GM19193 (cell line): Measurements from ENCODE around the gene LMBR1.

Experiments
- POLR2A ChIP-seq: IDR thresholded peaks from 4 replicates; pipeline ENCODE4 v1.6.1; 2011; ENCODE audit not compliant: insufficient read depth, insufficient read length; ENCODE audit errors: extremely low read depth

The LMBR1 gene

GRCh38 chr7:156668130-156668741, 224.7 kb downstream of the LMBR1 start:
- no peak for TF ChIP-seq POLR2A

GRCh38 chr7:156667110-156667426, 225.9 kb downstream of the LMBR1 start:
- no peak for TF ChIP-seq POLR2A

- no peak for TF ChIP-seq POLR2A
Observed at GRCh38 chr7:156666368-156667109, 226.4 kb downstream of the LMBR1 start.

- TF ChIP-seq POLR2A = no peak
Observed at GRCh38 chr7:156665101-156665500, 227.9 kb downstream of the LMBR1 start.

GRCh38 chr7:156662277-156662676, 230.7 kb downstream of the LMBR1 start:
- TF ChIP-seq POLR2A = no peak

GRCh38 chr7:156661637-156662036, 231.3 kb downstream of the LMBR1 start:
- TF ChIP-seq POLR2A = no peak

- no peak for TF ChIP-seq POLR2A
Observed at GRCh38 chr7:156659961-156660360, 233.0 kb downstream of the LMBR1 start.

GRCh38 chr7:156659203-156659602, 233.8 kb downstream of the LMBR1 start:
- no peak for TF ChIP-seq POLR2A

- no peak for TF ChIP-seq POLR2A
Observed at GRCh38 chr7:156657681-156658080, 235.3 kb downstream of the LMBR1 start.

GRCh38 chr7:156656598-156656997, 236.4 kb downstream of the LMBR1 start:
- TF ChIP-seq POLR2A = no peak

- no peak for TF ChIP-seq POLR2A
Observed at GRCh38 chr7:156655983-156656382, 237.0 kb downstream of the LMBR1 start.

- no peak for TF ChIP-seq POLR2A
Observed at GRCh38 chr7:156655251-156655650, 237.7 kb downstream of the LMBR1 start.

GRCh38 chr7:156654511-156655234, 238.3 kb downstream of the LMBR1 start:
- TF ChIP-seq POLR2A = no peak

- TF ChIP-seq POLR2A = no peak
Observed at GRCh38 chr7:156652886-156653568, 240.0 kb downstream of the LMBR1 start.

- no peak for TF ChIP-seq POLR2A
Observed at GRCh38 chr7:156651474-156651873, 241.5 kb downstream of the LMBR1 start.
